Adrenal gland (tissue), 5 donors: ENCODE data around the gene CBL.

Experiments
- POLR2A ChIP-seq, 2 donors: fragments of 450-650 bp; IDR thresholded peaks; one replicate each; pipeline ENCODE4 v1.6.1; 2017; ENCODE audit warnings: antibody characterized with exemption in 2 of 2, mild to moderate bottlenecking in 2 of 2, moderate library complexity in 1 of 2
- TF ChIP-seq, protein P1 (sequence below), 6 experiments: fragments of 450-650 bp in 4 of 6; fragments of 200-600 bp in 2 of 6; sonication (generic) in 1 of 6; IDR thresholded peaks; 1 replicate in 5 of 6; 2 replicates in 1 of 6; pipeline versions ENCODE4 v1.5.1 to v1.8.0; 2016 to 2021; ENCODE audit warnings: antibody characterized with exemption in 6 of 6, mild to moderate bottlenecking in 2 of 6, moderate library complexity in 1 of 6
- donor health status: DM: no; HTN: no; CAD: no.

GRCh38 chr11:119299416-119299815 lies 93.3 kb downstream of the CBL start:
- TF ChIP-seq, protein P1, sequence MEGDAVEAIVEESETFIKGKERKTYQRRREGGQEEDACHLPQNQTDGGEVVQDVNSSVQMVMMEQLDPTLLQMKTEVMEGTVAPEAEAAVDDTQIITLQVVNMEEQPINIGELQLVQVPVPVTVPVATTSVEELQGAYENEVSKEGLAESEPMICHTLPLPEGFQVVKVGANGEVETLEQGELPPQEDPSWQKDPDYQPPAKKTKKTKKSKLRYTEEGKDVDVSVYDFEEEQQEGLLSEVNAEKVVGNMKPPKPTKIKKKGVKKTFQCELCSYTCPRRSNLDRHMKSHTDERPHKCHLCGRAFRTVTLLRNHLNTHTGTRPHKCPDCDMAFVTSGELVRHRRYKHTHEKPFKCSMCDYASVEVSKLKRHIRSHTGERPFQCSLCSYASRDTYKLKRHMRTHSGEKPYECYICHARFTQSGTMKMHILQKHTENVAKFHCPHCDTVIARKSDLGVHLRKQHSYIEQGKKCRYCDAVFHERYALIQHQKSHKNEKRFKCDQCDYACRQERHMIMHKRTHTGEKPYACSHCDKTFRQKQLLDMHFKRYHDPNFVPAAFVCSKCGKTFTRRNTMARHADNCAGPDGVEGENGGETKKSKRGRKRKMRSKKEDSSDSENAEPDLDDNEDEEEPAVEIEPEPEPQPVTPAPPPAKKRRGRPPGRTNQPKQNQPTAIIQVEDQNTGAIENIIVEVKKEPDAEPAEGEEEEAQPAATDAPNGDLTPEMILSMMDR (IDR thresholded peaks at IDR 0.05), result no peak
- TF ChIP-seq POLR2A (IDR thresholded peaks at IDR 0.05), result no peak
